T47D (cell line): ENCODE data around the gene ZKSCAN7.

ENCODE experiments used
- DNase-seq, 2 experiments: peaks; one replicate each; pipeline versions ENCODE4 v3.0.0 to v3.0.0-alpha.2; 2011 to 2012; ENCODE audit warnings: low read depth in 1 of 2, low spot score in 1 of 2
- JUND ChIP-seq: IDR thresholded peaks from 2 replicates; pipeline ENCODE4 v1.6.1; 2012; ENCODE audit warnings: low read depth
- in situ Hi-C: cut with HindIII; loops from 2 replicates; pipeline ENCODE4 v1.10.0; 2016; ENCODE audit warnings: low sequenced_read_pairs, low pct_unique_long_range_greater_than_20kb

The ZKSCAN7 gene

GRCh38 chr3:44584646-44585501, 29.9 kb downstream of the ZKSCAN7 start, which contains the start of gene ZNF660:
Gene ZNF660 (plus strand): TSS chr3:44584964. CDS start chr3:44594194, 9,230 bp downstream.
- DNase-seq: no peak
- in situ Hi-C loops: no loop called here
- no peak for TF ChIP-seq JUND

- in situ Hi-C loops: no loop called here
- no peak for DNase-seq
- no peak for TF ChIP-seq JUND
Measured at GRCh38 chr3:44596621-44597020, 41.6 kb downstream of the ZKSCAN7 start.

- in situ Hi-C loops: no loop called here
- DNase-seq: no peak
- TF ChIP-seq JUND: no peak
Measured at GRCh38 chr3:44601749-44602148, 46.8 kb downstream of the ZKSCAN7 start.

GRCh38 chr3:44612678-44613077, 57.7 kb downstream of the ZKSCAN7 start:
- DNase-seq: no peak
- TF ChIP-seq JUND: no peak
- in situ Hi-C loops: no loop called here
